ENCODE results near the gene SYCP2L.

DNA sequence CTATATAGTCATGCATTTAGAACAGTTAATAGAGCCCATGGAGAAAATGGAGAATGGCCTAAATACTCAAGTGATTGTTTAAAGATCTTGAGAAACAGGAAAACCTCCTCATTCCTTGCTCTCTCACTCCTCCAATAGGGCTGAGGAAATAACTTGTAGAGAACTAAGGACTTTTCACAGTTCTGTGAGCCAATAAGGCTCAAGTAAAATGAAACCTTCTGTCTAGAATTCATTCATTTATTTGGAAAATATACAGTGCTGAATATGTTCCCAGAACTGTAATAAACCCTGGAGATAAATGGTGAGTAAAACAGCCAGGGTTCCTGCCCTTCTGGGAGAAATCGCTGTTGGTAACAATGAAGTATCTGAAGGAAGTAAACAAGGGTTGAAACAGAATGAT is 122.0 kb downstream of the SYCP2L start:
- TF ChIP-seq CTCF (IDR thresholded peaks at IDR 0.05) (no peak), POLR2A (IDR thresholded peaks at IDR 0.05) (no peak)
